H4 (cell line): Measurements from ENCODE around the gene PLOD3. TPM values are rescaled to one million over a fixed set of nuclear protein-coding genes. Genes with fewer than 3 reads are reported as not detected.

Experiments
- DNase-seq: peaks from one replicate; pipeline ENCODE4 v3.0.0-alpha.2; 2015; ENCODE audit warnings: low spot score
- total RNA-seq: library from RNA; depleted of rRNA; stranded (reverse); fragments of >200 nt; shearing (Covaris generic); gene quantifications from 2 replicates; pipeline ENCODE4 v1.2.3, GENCODE V29; 2014

PLOD3 gene
- total RNA-seq, 1 experiment from 2014 or later: 32.7 TPM

GRCh38 chr7:101180130-101180755, 37.1 kb downstream of the PLOD3 start, which contains the start of gene NAT16:
TSS of gene NAT16 (minus strand) at chr7:101180293. CDS start at chr7:101174807, 5,486 bp downstream.
- no peak for DNase-seq

- no peak for DNase-seq
These were observed 37.7 kb downstream of the PLOD3 start for GRCh38 chr7:101179713-101180112.

GRCh38 chr7:101179117-101179516, 38.3 kb downstream of the PLOD3 start:
- DNase-seq: no peak

- DNase-seq: no peak
These were observed 39.7 kb downstream of the PLOD3 start for GRCh38 chr7:101177644-101178043.

DNA sequence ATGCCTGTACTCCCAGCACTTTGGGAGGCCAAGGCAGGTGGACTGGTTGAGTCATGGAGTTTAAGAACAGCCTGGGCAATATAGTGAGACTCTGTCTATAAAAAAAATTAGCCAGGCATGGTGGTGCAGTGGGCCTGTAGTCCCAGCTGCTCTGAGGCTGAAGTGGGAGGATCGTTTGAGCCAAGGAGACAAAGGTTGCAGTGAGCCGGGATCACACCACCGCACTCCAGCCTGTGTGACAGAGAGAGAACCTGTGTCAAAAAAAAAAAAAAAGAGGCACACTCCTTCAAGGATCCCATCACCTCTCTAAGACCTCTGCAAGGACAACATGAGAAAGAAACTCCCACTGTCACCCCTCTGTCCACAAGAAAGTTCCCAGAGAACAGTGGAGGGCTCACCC, 41.7 kb downstream of the PLOD3 start:
- no peak for DNase-seq

GRCh38 chr7:101174322-101174854, 43.0 kb downstream of the PLOD3 start:
- DNase-seq: no peak

GRCh38 chr7:101173752-101174244, 43.6 kb downstream of the PLOD3 start:
- DNase-seq: no peak

DNA sequence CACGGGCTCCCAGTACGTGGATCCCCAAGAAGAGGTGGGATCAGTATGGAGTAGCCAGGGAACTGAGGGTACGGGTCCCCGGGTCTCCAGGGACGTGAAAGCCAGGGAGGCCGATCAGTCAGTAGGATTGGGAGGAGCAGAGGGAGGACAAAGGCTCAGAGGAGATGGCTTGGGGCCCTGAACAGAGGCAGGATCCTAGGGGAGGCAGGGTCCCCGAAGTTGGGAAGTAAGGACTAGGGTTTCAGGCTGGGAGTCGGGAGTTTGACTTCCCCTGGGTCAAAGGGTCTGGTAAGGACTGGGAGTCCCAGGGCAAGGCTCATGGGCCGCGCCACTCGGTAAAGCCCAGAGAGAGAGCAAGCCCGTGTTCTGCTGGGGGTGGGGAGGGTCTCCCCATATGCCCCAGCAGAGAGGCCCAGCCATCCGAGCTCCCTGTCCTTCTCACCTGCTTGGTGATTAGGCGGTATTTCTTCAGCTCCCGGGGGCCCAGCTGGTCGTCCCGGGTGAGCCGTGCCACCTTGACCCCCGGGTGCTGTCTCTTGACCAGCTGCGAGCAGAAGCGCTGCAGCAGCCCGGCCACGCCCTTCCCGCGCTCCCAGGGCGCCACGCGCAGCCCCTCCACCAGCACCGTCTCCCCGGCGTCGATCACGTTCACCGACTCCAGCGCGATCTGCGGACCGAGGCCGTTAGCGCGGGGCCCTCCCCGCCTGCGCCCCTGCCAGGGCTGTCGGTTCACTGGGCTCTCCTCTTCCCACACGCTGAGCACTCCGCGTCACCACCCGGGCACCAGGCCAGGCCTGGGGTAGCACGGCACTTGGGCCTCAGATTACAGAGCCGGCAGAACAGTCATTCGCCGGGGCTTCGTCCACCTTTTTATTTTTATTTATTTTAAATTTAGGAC, 44.3 kb downstream of the PLOD3 start:
- DNase-seq: peak; percentile 90

GRCh38 chr7:101172005-101172853, 45.2 kb downstream of the PLOD3 start:
- DNase-seq: no peak

GRCh38 chr7:101171442-101171837, 45.9 kb downstream of the PLOD3 start:
- DNase-seq: no peak

DNA sequence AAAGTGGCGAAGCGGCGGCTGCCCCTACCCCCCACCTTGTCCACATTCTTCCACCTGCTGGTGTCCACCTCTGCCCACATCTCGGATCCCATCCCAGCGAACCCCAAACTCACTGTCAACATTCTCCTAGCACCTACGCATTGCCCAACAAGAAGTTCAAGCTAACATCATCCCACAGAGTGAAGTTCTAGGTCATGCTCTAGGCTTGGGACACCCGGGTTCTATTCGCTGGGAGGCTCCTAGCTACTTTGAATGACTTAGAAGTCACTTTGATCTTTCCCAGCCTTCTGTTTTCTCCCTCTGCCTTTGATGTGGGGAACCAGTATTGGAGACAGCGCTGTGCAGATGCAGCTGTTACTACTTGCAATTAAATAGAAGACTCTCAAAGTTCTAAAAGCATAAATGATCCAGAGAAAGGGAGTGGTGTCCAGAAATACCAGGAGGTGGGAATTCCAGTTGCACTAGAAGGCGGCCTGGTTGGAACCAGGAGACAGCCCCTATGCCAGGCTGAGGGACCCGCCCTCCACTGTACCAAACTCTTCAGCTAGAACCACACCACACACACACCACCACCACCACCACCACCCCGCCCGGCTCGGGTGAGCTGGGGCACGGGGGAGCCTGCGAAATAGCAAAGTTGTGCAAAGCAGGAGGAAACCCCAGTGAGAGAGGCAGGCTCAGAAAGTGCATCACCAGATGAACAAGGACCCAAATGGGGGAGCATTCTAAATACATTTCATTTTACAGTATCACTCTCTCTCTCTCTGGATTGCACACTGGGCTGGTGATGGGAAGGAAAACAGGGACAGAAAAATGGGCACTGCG, 46.6 kb downstream of the PLOD3 start:
- no peak for DNase-seq

DNA sequence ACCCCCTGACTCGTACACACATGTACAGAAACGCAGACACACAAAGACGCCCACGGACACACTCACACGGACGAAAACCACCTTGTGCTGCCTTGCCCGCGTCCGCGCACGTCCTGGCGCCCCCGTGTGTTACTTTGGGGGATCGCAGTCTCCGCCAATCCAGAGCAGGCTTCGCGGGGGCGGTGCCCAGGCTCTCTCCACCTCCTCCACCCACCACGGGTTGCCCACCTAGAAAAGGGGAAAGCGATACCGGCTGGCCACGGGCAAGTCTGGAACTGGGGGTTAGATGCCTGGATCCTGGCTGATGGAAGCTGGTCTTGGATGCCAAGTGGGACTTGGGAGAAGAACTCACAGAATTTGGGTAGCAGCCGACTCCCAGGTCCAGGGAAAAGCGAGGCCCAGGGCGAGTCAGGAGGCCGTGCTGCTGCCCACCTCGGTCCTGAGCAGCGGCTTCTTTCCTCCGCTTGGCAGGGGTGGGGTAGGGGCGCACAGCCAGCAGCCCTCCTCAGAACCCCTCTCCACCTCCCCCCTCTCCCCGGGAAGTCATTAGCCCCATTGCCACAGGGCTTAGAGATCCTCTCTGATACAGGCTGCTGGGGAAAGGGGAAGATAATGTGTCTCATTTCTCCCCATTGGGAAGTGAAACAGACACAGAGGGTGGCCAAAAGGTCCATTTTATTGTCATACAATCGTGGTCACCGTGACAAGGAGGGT, 47.4 kb downstream of the PLOD3 start:
- DNase-seq: peak; percentile 62

DNA sequence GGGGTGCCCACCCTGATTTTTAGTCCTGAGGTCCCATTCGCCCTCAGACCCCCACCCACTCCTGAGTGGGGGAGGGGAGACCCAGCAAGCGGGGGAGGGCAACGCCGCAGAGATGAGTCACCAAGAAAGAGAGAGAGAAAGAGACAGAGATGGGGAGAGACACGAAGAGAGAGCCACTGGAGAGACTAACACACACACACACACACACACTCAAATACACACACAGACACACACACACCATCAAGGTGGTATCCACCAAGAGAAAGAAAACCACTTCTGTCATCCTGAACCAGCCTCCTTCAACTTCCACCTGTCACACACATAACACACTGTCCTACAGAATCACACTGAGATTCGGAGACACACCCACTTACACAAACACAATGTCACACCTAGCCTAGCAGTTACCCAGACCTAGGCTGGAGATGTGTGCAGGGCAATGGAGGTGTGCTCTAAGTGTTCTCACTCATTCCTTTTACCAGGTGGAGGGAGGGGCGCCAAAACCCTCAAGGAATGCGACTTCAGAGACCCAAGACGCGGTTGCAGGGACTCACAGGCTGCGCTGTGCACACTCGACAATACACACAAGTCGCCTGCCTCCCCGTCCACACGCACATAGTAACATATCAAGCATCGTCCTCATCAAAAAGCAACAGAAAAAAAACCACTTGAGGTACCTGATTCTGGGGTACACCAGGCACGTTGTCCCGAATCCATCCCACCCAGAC, 48.1 kb downstream of the PLOD3 start:
- no peak for DNase-seq

- DNase-seq: no peak
These were observed 48.9 kb downstream of the PLOD3 start for GRCh38 chr7:101168412-101169049.

GRCh38 chr7:101167645-101168411, 49.6 kb downstream of the PLOD3 start:
- no peak for DNase-seq

DNA sequence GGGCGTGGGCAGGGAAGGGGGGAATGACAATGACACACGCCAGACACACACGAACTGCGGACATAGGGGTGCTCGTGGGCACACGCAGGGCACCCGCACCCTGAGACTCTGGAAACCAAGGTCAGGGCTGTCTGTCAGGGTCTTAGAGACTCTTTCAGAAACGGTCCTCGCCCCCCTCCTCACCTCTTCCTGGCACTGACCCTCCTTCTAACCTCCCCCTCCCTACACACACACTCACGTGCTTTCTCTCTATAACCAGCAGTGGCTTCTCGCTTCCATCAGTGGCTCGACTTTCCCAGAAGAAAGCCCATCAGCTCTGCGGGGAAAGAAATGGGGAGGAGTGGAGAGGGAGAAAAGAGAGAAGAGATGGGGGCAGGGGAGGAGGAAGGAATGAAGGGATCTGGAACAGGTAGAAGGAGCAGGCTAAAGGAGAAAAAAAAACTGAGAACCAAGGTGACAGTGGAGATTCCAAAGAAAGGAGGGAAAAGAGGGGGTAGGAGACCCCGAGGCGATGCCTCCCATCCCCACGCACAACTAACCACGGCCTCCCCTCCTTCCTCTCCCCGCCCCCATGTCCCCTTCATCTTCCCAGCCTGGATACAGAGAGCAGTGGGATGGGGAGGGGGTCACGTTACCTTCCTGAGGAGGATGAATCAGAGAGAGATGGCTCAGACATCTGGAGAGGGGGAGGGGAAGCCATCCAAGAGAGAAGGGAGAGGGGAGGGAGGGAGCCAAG, 50.3 kb downstream of the PLOD3 start:
- peak; percentile 51 for DNase-seq

GRCh38 chr7:101166648-101166908, 50.8 kb downstream of the PLOD3 start:
- no peak for DNase-seq
